ENCODE results near the gene SLC9A6. TPM values are rescaled to one million over a fixed set of nuclear protein-coding genes. Genes with fewer than 3 reads are reported as not detected.

Gene SLC9A6
- total and polyA plus RNA-seq, 9 of the 15 experiments (the other 6 are each of a cell fraction or from before 2014, with no cell fraction given): 3.7 to 13.9 (median 9.9) TPM

- Histone ChIP-seq H3K9me1 (ENCODE audit: control insufficient read depth, insufficient read depth, low read length) (no peaks in the 10 kb centered on the region), H3K4me1 (replicated peaks in 1 of 2; ENCODE audit: control insufficient read depth in 2 of 2, insufficient read depth in 2 of 2, low read length in 2 of 2) (no peaks in the 10 kb centered on the region), H3K4me3 (no peak overlapping the region), H3K36me3 (ENCODE audit: control insufficient read depth, insufficient read depth, low read length) (no peaks in the 10 kb centered on the region), H3K9me3 (replicated peaks; ENCODE audit: control insufficient read depth, insufficient read depth, low read depth, low read length) (no peaks in the 10 kb centered on the region), H3K27ac (ENCODE audit: extremely low read depth, low read depth, low read length) (no peak overlapping the region), H2AFZ (ENCODE audit: low read depth, low read length) (no peak overlapping the region), H4K20me1 (replicated peaks; ENCODE audit: control insufficient read depth, insufficient read depth, low read length) (no peaks in the 10 kb centered on the region), H3K27me3 (ENCODE audit: control insufficient read depth in 2 of 2, insufficient read depth in 2 of 2, low read length in 2 of 2) (peaks cover 0 to 16% of the 10 kb centered on the region in 2 experiments; a peak in 2 of 5 replicates), H3K9ac (ENCODE audit: insufficient read depth in 1 of 2, low read depth in 2 of 2, low read length in 2 of 2) (no peak overlapping the region), H3K4me2 (ENCODE audit: insufficient read depth, low read length) (no peak overlapping the region), H3K79me2 (ENCODE audit: control insufficient read depth, insufficient read depth, low read length) (no peaks in the 10 kb centered on the region)
- no peak for DNase-seq (ENCODE audit: extremely low read depth in 1 of 4, low spot score in 3 of 4)
- peak; percentile 23 for FAIRE-seq
- ATAC-seq: no peak
- CTCF ChIA-PET (ENCODE audit: low intra/inter-chr PET ratio): no interaction called here
- no peak for TF ChIP-seq CEBPG (CRISPR knock-in tag; IDR thresholded peaks at IDR 0.05)
- peak in 1 of 2 experiments; percentile 38; a peak in 1 of 4 replicates for TF ChIP-seq CEBPG (tag; conservative IDR thresholded peaks at IDR 0.05 in 1 of 2, IDR thresholded peaks at IDR 0.05 in 1 of 2)
- no peak for TF ChIP-seq ZBTB33 (CRISPR knock-in tag; IDR thresholded peaks at IDR 0.05)
- no peak for TF ChIP-seq ZNF239 (CRISPR knock-in tag; IDR thresholded peaks at IDR 0.05)
- TF ChIP-seq ZNF830 (CRISPR knock-in tag; IDR thresholded peaks at IDR 0.05): no peak
- TF ChIP-seq ZNF197 (CRISPR knock-in tag; IDR thresholded peaks at IDR 0.05; ENCODE audit: low read depth): no peak
- TF ChIP-seq CEBPB (tag; IDR thresholded peaks at IDR 0.05): peak; percentile 55
- no TSS peak for BruUV-seq (replicated peaks)
- in situ Hi-C loops (cut with MboI) (no loop called here), intact Hi-C loops (cut with micrococcal nuclease) (no loop called here)
- POLR2A ChIA-PET: interaction anchor here (0.8 kb wide), 1 partner anchor 11 kb away, joined by 3 read pairs; no protein-coding TSS in a partner anchor
These were observed 95.5 kb downstream of the SLC9A6 start for GRCh38 chrX:136080766-136081165.

Data from K562 (cell line).